Neural cell (in vitro differentiated cells): ENCODE measurements around the gene TMEM17. TPM values are rescaled to one million over a fixed set of nuclear protein-coding genes. Genes with fewer than 3 reads are reported as not detected.

Experiments
- H2AFZ ChIP-seq: fragments of 200-600, 300-800 bp; sonication (generic), shearing (Covaris generic); 2 replicates; pipeline ENCODE4 v1.6.0; 2014; ENCODE audit warnings: low read depth, mild to moderate bottlenecking, antibody characterized with exemption, low read length, moderate library complexity
- H3F3A ChIP-seq: fragments of 200-600 bp; shearing (Covaris generic); 2 replicates; pipeline ENCODE4 v1.6.1; 2016; ENCODE audit warnings: mild to moderate bottlenecking, moderate library complexity, mixed read lengths, antibody characterized with exemption, low read length; ENCODE audit not compliant: insufficient read depth, poor library complexity, severe bottlenecking
- H3K27ac ChIP-seq: fragments of 200-600, 300-800 bp; sonication (generic), shearing (Covaris generic); 2 replicates; pipeline ENCODE4 v1.5.1; 2014; ENCODE audit warnings: mild to moderate bottlenecking, low read length, moderate library complexity
- H3K27me3 ChIP-seq: fragments of 300-800, 200-600 bp; sonication (generic), shearing (Covaris generic); 2 replicates; pipeline ENCODE4 v1.6.0; 2014; ENCODE audit warnings: mild to moderate bottlenecking, low read depth, low read length, moderate library complexity; ENCODE audit not compliant: insufficient read depth
- H3K36me3 ChIP-seq: fragments of 300-800, 200-600 bp; sonication (generic), shearing (Covaris generic); 2 replicates; pipeline ENCODE4 v1.5.1; 2014; ENCODE audit warnings: mild to moderate bottlenecking, antibody characterized with exemption, low read length, moderate library complexity; ENCODE audit not compliant: insufficient read depth
- H3K4me2 ChIP-seq: fragments of 300-800, 200-600 bp; sonication (generic), shearing (Covaris generic); 2 replicates; pipeline ENCODE4 v1.6.0; 2014; ENCODE audit warnings: mild to moderate bottlenecking, low read length
- H3K4me3 ChIP-seq: fragments of 300-800, 200-600 bp; sonication (generic), shearing (Covaris generic); 2 replicates; pipeline ENCODE4 v1.5.1; 2014; ENCODE audit warnings: mild to moderate bottlenecking, low read length, moderate library complexity
- H3K79me2 ChIP-seq: fragments of 200-600 bp; shearing (Covaris generic); replicated peaks from 2 replicates; pipeline ENCODE4 v1.6.0; 2014; ENCODE audit warnings: mild to moderate bottlenecking, low read length, moderate library complexity; ENCODE audit not compliant: insufficient read depth
- H3K9ac ChIP-seq: fragments of 300-800, 200-600 bp; sonication (generic), shearing (Covaris generic); 2 replicates; pipeline ENCODE4 v1.6.1; 2016; ENCODE audit warnings: mild to moderate bottlenecking, low read length, mixed read lengths
- H3K9me2 ChIP-seq: fragments of 200-600 bp; shearing (Covaris generic); 2 replicates; pipeline ENCODE4 v1.6.1; 2016; ENCODE audit warnings: mild to moderate bottlenecking, low read length, mixed read lengths; ENCODE audit not compliant: insufficient read depth
- H3K9me3 ChIP-seq: fragments of 200-600, 300-800 bp; sonication (generic), shearing (Covaris generic); 2 replicates; pipeline ENCODE4 v1.6.1; 2016; ENCODE audit warnings: mild to moderate bottlenecking, mixed run types, low read length, moderate library complexity, mixed read lengths
- H4K20me1 ChIP-seq: fragments of 200-600 bp; shearing (Covaris generic); 2 replicates; pipeline ENCODE4 v1.6.1; 2016; ENCODE audit warnings: mild to moderate bottlenecking, mixed run types; ENCODE audit not compliant: insufficient read depth
- CTCF ChIP-seq: fragments of 450-650 bp; IDR thresholded peaks from 2 replicates; pipeline ENCODE4 v1.5.1; 2014; ENCODE audit warnings: antibody characterized with exemption, mild to moderate bottlenecking, moderate library complexity; ENCODE audit not compliant: poor library complexity, severe bottlenecking
- EP300 ChIP-seq: fragments of 450-650 bp; conservative IDR thresholded peaks from 2 replicates; pipeline ENCODE4 v1.6.1; 2014; ENCODE audit warnings: antibody characterized with exemption, mild to moderate bottlenecking, moderate library complexity; ENCODE audit not compliant: poor library complexity, severe bottlenecking
- EZH2 ChIP-seq: fragments of 200-600, 300-800 bp; shearing (Covaris generic), sonication (generic); IDR thresholded peaks from 2 replicates; pipeline ENCODE4 v1.6.1; 2014; ENCODE audit warnings: antibody characterized with exemption, low read length, borderline replicate concordance, mild to moderate bottlenecking; ENCODE audit not compliant: insufficient read depth, poor library complexity, severe bottlenecking
- MXI1 ChIP-seq: fragments of 450-650 bp; conservative IDR thresholded peaks from 2 replicates; pipeline ENCODE4 v1.6.1; 2014; ENCODE audit warnings: antibody characterized with exemption, mild to moderate bottlenecking; ENCODE audit not compliant: poor library complexity, severe bottlenecking
- POLR2AphosphoS5 ChIP-seq: IDR thresholded peaks from 2 replicates; pipeline ENCODE4 v1.6.1; 2012
- RAD21 ChIP-seq: fragments of 450-650 bp; conservative IDR thresholded peaks from 2 replicates; pipeline ENCODE4 v1.6.1; 2014; ENCODE audit warnings: antibody characterized with exemption, mild to moderate bottlenecking, moderate library complexity
- REST ChIP-seq: IDR thresholded peaks from 2 replicates; pipeline ENCODE4 v1.6.1; 2012; ENCODE audit warnings: borderline replicate concordance
- SMC3 ChIP-seq: fragments of 450-650 bp; conservative IDR thresholded peaks from 2 replicates; pipeline ENCODE4 v1.6.1; 2014; ENCODE audit warnings: antibody characterized with exemption, mild to moderate bottlenecking, moderate library complexity; ENCODE audit not compliant: poor library complexity
- TAF1 ChIP-seq: IDR thresholded peaks from 2 replicates; pipeline ENCODE4 v1.6.1; 2012; ENCODE audit warnings: low read depth
- polyA plus RNA-seq: library from polyadenylated mRNA; depleted of rRNA; stranded (reverse); fragments of >200 nt; gene quantifications from 2 replicates; pipeline ENCODE4 v1.2.3, GENCODE V29; 2014

Gene TMEM17
- polyA plus RNA-seq, 1 donor from 2014 or later: 8.6 TPM

- peak overlapping the region; percentile 97 for H2AFZ ChIP-seq
- no peaks in the 10 kb centered on the region for H3K36me3 ChIP-seq
- peak overlapping the region; percentile 45 for H3K27ac ChIP-seq
- no peaks in the 10 kb centered on the region for H3K9me3 ChIP-seq
- no peaks in the 10 kb centered on the region for H4K20me1 ChIP-seq
- peak overlapping the region; percentile 76 for H3K4me3 ChIP-seq
- H3K4me2 ChIP-seq: peak overlapping the region; percentile 66
- no peaks in the 10 kb centered on the region for H3K9me2 ChIP-seq
- TF ChIP-seq TAF1: no peak
- TF ChIP-seq REST: no peak
- TF ChIP-seq POLR2AphosphoS5: no peak
- TF ChIP-seq EZH2: no peak
- no peak for TF ChIP-seq EP300
- no peak for TF ChIP-seq CTCF
- TF ChIP-seq RAD21: no peak
- TF ChIP-seq SMC3: no peak
- no peak for TF ChIP-seq MXI1
- no peaks in the 10 kb centered on the region for H3F3A ChIP-seq
- H3K79me2 ChIP-seq: no peaks in the 10 kb centered on the region
- H3K27me3 ChIP-seq: no peaks in the 10 kb centered on the region
- H3K9ac ChIP-seq: peak overlapping the region; percentile 74
Measured at GRCh38 chr2:62505109-62505749, 766 bp downstream of the TMEM17 start.

DNA sequence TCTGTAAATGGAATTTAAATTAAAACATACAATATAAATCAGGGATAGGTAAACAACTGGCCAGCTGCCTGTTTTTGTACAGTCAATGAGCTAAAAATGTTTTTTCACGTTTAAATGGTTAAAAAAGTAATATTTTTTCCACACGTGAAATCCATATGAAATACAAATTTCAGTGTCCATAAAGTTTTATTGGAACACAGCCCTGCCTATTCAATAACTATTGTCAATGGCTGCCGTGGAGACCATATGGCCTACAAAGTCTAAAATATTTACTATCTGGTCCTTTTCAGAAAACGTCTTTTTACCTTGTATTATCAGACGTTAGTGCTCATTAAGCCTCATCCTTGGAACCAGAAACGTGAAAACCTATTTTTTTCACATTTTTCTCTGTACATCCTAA, 1.3 kb downstream of the TMEM17 start:
- Histone ChIP-seq H3K79me2 (no peaks in the 10 kb centered on the region), H3K9ac (no peak overlapping the region), H3K9me2 (no peaks in the 10 kb centered on the region), H3K4me2 (no peak overlapping the region), H3K9me3 (no peaks in the 10 kb centered on the region), H3K27me3 (no peaks in the 10 kb centered on the region), H3K27ac (no peak overlapping the region), H3K4me3 (peak overlapping the region; percentile 76), H2AFZ (no peak overlapping the region), H4K20me1 (no peaks in the 10 kb centered on the region), H3K36me3 (no peaks in the 10 kb centered on the region), H3F3A (no peaks in the 10 kb centered on the region)
- TF ChIP-seq POLR2AphosphoS5: no peak
- no peak for TF ChIP-seq EP300
- no peak for TF ChIP-seq CTCF
- TF ChIP-seq SMC3: no peak
- no peak for TF ChIP-seq EZH2
- TF ChIP-seq MXI1: no peak
- no peak for TF ChIP-seq REST
- TF ChIP-seq RAD21: no peak
- TF ChIP-seq TAF1: no peak
